HG03135 (cell line): ENCODE data around the gene DDX31.

Experiments used
- ATAC-seq: cut with Tn5 transposase; IDR thresholded peaks from one replicate; pipeline ENCODE4 v1.9.1; 2021; ENCODE audit warnings: mild to moderate bottlenecking, moderate library complexity; ENCODE audit not compliant: unreplicated experiment

The DDX31 gene

GRCh38 chr9:132597073-132597775, 72.6 kb downstream of the DDX31 start:
- ATAC-seq, result no peak

- ATAC-seq, result no peak
These were observed 73.6 kb downstream of the DDX31 start for GRCh38 chr9:132596200-132596599.

DNA sequence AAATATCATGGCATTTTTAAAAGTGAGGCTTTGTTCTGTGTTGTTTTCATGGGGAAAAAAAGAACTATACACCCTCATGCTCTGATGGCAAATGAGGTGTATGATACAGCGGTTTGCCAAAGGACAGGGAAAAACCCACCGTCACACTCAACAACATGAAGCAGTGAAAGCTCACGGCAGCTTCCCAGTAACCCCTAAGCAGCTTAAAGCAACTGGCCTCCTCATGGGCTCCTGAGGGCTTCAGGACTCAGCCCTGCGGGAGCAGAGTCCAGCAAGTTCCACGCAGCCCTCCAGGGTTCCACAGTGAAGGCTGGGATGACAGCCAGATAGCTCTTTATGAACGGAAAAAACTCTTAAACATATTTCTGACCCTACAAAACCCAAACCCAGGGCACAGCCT, 74.5 kb downstream of the DDX31 start:
- no peak for ATAC-seq

GRCh38 chr9:132594412-132594811, 75.4 kb downstream of the DDX31 start:
- no peak for ATAC-seq

GRCh38 chr9:132592451-132592850, 77.3 kb downstream of the DDX31 start:
- ATAC-seq, result no peak

- no peak for ATAC-seq
These were observed 78.0 kb downstream of the DDX31 start for GRCh38 chr9:132591751-132592314.

DNA sequence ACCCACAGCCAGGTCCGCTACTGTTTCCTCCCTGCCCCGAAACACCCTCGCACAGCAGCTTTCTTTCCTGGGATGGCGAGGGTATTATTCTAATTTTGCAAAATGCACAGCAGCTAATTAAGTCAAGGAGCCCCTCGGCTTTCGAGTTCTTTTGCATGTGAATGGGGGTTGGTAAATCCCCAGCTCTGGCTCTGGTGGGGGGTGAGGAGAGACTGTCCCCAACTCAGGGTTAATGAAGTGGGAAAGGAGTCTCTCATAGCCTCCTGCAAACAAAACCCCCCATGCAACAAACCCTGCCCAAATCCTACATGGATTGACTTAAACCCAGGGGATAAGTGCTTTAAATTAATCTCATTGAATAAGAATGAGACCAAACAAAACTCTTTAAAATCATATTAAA, 78.5 kb downstream of the DDX31 start:
- ATAC-seq, result no peak

DNA sequence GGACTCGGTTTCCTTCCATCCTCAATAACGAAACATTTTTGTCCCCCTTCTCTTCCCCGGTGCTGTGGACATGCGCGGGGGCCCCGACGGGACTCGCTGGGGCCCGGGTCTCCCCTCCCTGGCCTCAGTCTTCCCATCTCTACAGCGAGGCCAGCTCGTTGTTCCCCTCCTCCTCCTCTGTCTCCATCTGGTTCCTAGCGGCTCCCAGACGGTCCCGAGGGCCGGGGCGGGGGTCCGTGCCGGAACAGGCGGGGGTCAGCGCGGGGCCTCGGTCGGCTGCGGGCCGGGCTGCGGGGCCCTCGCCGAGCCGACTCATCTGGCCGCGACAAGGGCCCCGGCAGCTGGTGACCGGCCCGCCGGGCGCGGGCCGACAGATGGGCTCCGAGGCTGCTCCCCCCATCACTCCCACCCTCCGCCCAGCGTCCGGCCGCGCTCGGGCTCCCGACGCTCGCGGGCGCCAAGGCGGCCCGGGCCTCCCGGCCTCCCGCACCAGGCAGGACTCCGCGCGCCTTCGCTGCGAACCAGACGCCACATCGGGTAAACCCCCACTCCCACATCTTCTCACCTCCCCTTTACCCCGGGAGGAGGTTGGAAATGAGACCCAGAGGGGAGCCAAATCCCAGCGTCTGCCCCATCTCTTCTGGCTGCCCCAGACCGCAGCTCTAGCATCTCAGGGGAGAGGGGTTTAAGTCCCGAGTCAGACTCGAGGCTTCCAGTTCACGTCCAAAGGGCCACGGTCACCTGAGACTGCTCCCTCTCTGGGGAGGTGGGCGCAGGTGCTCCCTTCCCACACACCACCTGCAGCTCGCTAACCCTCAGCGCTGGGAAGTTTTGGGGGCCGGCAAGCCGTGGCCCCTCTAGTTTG, 79.2 kb downstream of the DDX31 start:
- ATAC-seq, result no peak

DNA sequence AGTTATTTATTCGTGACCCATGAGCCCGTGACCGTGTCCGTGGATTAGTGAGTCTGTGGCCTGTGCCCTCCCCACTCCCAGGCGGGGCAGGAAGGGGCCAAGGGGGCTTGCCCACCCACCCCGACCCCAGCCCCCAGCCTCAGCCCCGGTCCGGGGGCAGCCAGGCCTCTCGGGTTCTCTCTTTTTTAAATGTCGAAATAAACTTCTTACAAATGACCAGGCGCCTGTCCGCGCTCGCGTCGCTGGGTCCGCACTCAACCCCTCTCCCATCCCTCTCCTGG, 79.8 kb downstream of the DDX31 start:
- ATAC-seq, result no peak

DNA sequence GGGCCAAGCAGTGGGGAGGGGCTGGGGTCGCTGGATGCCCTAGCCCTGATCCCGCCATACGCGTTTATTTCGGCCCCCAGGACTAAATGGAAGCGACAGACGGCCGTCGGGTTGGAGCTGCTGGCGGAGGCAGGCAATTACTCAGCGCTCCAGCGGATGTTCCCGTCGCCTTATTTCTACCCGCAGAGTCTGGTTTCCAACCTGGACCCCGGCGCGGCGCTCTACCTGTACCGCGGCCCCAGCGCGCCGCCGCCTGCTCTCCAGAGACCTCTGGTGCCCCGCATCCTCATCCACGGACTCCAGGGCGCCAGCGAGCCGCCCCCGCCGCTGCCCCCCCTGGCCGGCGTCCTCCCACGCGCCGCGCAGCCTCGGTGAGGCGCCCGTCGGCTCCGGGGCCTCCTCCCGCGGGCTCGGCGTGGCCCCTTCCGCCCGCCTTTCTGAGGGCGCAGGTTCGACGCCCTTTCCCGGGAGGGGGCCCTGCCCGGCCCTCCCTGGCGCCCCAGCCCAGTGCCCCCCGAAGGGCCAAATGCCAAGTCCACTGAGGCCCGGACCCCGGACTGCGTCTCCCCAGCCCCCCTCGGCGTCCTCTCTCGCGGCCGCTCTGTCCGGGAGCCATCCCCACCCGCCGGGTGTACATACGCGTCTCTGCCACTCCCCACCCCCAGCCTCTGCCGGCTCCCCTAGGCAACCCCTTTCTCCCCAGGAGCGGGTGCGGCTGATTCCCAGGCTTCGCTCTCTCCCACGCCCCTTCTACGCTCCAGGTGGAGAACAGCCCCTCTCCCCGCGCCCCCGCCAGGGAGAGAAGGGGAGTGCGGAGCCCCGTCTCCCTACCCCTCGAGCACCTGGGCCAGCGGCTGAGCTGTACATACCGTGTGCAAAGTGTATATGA, 80.4 kb downstream of the DDX31 start:
- no peak for ATAC-seq

- ATAC-seq, result no peak
These were observed 81.2 kb downstream of the DDX31 start for GRCh38 chr9:132588501-132589147.

GRCh38 chr9:132588098-132588497, 81.7 kb downstream of the DDX31 start:
- ATAC-seq, result no peak

GRCh38 chr9:132587592-132587955, 82.2 kb downstream of the DDX31 start:
- no peak for ATAC-seq

DNA sequence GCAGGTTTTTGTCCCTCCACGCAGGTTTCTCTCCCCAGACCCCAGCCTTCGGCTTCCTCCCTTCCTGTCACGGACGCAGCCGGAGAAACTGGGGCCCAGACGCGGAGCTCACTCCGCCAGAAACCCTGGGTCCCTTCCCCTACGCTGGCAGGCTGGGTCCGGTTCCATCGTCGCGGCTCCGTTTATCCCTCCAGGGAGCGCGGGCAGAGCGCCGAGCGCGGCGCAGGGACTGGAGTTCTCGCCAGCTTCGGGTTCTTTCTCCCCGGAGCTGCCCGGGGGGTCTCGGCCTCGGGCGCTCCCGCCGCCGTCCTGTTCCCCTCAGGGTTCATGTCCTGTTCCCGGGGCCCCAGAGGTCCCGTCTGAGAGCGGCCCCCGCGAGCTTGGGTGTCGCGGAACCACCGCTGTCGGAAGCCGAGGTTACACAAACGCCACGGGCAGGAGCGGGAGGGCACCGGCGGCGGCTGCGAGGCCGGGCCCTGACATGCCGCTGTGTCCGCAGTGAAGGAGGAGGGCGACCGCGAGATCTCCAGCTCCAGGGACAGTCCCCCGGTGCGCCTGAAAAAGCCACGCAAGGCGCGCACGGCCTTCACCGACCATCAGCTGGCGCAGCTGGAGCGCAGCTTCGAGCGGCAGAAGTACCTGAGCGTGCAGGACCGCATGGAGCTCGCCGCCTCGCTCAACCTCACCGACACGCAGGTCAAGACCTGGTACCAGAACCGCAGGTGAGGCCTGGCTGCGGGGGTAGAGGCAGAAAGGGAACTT, 82.8 kb downstream of the DDX31 start:
- ATAC-seq, result no peak

DNA sequence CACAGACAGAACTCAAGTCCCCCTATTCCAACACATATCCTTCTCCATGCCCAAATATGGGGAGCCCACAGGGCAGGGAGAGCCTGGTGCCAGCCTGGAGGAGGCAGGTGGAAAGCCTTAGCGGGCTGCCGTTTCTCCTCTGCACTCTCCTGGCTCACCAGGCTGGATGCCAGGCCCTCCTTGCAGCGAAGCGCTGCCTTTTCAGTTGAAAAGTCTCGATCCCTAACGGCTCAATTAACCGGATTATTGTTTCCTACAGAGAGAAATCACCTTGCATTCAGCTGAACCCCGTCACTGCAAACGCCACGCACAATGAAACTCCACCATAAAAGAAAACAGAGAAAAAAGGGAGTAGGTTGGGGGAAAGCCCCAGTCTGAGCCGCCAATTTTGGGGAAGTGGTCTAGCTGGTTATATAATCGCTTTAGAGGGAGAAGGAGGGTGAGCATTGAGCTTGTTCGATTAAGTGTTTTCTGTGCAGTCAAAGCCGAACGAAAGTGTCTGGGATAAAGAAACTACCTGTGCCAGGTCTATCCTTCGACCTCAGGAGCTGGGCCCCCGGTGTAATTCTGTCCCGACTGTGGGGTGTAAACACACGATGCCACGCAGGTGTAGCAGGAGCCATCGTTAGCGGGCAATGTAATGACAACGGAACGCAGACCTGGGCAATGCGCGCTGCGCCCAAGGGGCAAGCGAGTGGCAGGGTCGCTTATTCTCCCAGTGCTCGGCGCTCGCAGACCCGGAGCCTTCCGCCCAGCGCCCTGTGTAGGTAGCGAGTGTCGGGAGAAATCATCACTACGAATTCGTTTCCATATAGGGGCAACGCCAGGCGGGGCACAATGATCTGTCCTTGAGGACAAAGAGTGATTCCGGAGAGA, 83.6 kb downstream of the DDX31 start:
- no peak for ATAC-seq

DNA sequence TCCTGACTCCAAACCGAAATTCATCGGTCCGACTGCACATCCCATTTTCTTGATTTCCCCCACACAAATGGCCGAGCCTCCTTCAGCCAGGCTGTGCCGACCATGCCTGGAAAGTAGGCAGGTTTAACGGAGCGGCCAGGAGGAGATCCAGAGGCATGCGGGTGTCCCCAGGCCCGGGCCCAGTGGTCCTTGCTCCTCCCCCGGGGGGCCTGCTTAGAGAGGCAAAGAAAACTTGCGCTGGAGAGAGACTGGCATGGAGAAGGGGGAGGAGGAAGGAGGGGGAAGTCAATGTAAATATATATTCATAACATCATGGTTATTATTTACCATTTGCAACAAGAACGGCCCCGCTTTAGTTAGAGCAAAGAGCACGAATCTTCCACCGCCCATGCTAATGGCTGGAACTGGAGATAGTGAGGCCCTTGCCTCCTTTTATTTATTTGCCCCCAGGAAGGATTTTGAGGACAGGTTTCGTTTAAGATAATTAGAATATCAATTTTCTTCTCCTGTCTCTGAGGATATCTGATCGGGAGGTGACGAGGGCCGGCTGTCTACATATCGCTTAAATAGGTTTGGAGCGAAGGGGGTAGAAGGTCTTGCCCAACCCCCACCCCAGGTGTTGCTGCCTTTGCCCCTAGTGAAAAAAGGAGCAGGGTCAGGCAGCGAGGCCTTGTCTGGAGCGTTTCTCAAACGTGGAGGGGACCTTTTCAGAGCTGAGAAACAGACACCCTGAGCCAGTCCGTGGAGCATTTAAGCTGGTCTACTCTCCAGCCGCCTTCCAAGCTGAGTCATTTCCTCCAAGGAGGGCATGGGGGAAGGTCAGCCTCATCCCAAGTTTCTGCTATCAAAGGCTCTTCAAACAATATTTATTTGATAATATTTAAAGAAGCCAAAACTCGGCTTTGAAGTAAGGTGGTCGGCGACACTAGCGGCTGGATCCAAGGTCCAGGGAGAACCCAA, 84.9 kb downstream of the DDX31 start:
- no peak for ATAC-seq

DNA sequence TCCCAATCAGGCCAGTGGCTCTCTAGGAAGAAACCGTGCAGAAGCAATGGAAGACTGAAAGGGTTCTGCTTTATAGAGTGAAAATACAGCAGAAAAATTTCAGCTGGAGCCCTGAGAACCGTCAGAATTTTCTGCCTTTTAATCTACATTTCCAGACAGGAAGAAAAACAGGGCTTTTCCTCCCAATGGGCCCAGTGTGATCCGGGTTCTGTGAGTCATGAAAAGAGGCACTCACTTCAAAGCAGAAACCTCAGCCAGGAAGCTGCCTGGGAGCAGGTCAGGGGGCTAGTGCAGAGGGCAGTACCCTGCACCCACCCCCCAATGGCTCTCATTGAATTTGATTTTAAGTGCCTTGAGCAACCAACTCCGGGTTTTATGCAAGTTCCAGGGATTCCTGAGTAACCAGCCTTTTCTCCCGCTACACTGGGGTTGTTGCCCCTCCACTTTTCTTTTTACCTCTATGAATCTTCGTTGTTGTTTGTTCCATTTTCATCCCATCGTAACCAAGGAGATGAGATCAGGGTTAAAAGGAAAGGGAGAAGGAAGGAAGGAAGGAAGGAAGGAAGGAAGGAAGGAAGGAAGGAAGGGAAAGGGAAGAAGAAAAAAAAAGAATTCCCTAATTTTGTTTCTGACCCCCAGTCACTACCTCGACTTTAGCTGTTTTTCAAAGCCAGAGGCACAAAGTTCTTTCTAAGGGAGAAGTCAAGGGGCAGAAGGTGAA, 86.0 kb downstream of the DDX31 start:
- no peak for ATAC-seq
